ENCODE measurements around the gene MTARC2. TPM values are rescaled to one million over a fixed set of nuclear protein-coding genes. Genes with fewer than 3 reads are reported as not detected.

MTARC2 gene
- total and polyA plus RNA-seq, 2 of the 13 experiments (the other 11 are each of a cell fraction or from before 2014, with no cell fraction given): 8.5 to 10.1 TPM

DNA sequence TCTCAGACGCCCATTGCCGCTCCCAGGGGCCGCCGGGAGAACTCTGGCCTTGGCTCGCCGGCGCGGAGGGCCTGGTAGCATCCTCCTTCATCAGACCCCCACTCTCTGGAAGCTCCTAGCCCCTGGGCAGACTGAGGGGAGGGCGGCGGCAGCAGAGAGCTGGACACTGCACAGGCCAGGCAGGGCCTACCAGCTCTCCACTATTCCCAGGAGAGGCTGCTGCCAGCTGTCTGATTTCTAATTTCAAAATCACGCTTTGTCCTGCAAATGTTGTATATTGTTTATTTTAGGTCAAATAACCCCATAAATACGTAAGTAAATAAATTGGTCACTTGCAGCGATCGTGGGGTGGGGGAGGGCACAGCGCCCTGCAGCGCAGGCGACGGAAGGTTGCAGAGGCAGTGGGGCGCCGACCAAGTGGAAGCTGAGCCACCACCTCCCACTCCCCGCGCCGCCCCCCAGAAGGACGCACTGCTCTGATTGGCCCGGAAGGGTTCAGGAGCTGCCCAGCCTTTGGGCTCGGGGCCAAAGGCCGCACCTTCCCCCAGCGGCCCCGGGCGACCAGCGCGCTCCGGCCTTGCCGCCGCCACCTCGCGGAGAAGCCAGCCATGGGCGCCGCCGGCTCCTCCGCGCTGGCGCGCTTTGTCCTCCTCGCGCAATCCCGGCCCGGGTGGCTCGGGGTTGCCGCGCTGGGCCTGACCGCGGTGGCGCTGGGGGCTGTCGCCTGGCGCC lies 38.4 kb downstream of the MTARC2 start, which contains the start of gene MTARC1 (continued):
- TF ChIP-seq MIER2 (CRISPR knock-in tag; IDR thresholded peaks at IDR 0.05) (0 out of 2 replicates have a peak, but pooled peaks have one; percentile 14), ZNF788 (CRISPR knock-in tag; IDR thresholded peaks at IDR 0.05; ENCODE audit: borderline replicate concordance) (no peak), ZNF337 (CRISPR knock-in tag; IDR thresholded peaks at IDR 0.05; ENCODE audit: borderline replicate concordance, low read depth) (no peak), RCOR2 (CRISPR knock-in tag; IDR thresholded peaks at IDR 0.05) (no peak), PHF5A (CRISPR knock-in tag; IDR thresholded peaks at IDR 0.05; ENCODE audit: low read depth, unreplicated experiment) (no peak), ZC3H4 (CRISPR knock-in tag; IDR thresholded peaks at IDR 0.05; ENCODE audit: borderline replicate concordance) (no peak), ZMYM4 (CRISPR knock-in tag; IDR thresholded peaks at IDR 0.05) (peak; percentile 75), ZNF143 (CRISPR knock-in tag; IDR thresholded peaks at IDR 0.05) (peak; percentile 20; the same call in 1 of the 2 replicates), TBP (CRISPR knock-in tag; IDR thresholded peaks at IDR 0.05) (no peak), HDAC1 (CRISPR knock-in tag; IDR thresholded peaks at IDR 0.05) (no peak; the same call in 1 of the 2 replicates), RXRA (CRISPR knock-in tag; IDR thresholded peaks at IDR 0.05) (peak; percentile 40), FIP1L1 (IDR thresholded peaks at IDR 0.05; ENCODE audit: borderline replicate concordance, insufficient read depth, low read depth, low read length) (no peak), CEBPG (CRISPR knock-in tag; IDR thresholded peaks at IDR 0.05) (peak; percentile 19; the same call in 1 of the 2 replicates), SAP130 (CRISPR knock-in tag; IDR thresholded peaks at IDR 0.05; ENCODE audit: low read depth) (peak; percentile 69), ZNF441 (CRISPR knock-in tag; IDR thresholded peaks at IDR 0.05; ENCODE audit: borderline replicate concordance) (no peak), SMAD1 (CRISPR knock-in tag; IDR thresholded peaks at IDR 0.05; ENCODE audit: borderline replicate concordance, low read depth) (peak; percentile 79; the same call in 1 of the 2 replicates), SNRNP70 (IDR thresholded peaks at IDR 0.05; ENCODE audit: low read depth, low read length) (no peak), TERF1 (CRISPR knock-in tag; IDR thresholded peaks at IDR 0.05) (no peak)
- TF ChIP-seq, protein P1, sequence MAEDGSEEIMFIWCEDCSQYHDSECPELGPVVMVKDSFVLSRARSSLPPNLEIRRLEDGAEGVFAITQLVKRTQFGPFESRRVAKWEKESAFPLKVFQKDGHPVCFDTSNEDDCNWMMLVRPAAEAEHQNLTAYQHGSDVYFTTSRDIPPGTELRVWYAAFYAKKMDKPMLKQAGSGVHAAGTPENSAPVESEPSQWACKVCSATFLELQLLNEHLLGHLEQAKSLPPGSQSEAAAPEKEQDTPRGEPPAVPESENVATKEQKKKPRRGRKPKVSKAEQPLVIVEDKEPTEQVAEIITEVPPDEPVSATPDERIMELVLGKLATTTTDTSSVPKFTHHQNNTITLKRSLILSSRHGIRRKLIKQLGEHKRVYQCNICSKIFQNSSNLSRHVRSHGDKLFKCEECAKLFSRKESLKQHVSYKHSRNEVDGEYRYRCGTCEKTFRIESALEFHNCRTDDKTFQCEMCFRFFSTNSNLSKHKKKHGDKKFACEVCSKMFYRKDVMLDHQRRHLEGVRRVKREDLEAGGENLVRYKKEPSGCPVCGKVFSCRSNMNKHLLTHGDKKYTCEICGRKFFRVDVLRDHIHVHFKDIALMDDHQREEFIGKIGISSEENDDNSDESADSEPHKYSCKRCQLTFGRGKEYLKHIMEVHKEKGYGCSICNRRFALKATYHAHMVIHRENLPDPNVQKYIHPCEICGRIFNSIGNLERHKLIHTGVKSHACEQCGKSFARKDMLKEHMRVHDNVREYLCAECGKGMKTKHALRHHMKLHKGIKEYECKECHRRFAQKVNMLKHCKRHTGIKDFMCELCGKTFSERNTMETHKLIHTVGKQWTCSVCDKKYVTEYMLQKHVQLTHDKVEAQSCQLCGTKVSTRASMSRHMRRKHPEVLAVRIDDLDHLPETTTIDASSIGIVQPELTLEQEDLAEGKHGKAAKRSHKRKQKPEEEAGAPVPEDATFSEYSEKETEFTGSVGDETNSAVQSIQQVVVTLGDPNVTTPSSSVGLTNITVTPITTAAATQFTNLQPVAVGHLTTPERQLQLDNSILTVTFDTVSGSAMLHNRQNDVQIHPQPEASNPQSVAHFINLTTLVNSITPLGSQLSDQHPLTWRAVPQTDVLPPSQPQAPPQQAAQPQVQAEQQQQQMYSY (CRISPR knock-in tag; IDR thresholded peaks at IDR 0.05): no peak
- TF ChIP-seq, protein P2, sequence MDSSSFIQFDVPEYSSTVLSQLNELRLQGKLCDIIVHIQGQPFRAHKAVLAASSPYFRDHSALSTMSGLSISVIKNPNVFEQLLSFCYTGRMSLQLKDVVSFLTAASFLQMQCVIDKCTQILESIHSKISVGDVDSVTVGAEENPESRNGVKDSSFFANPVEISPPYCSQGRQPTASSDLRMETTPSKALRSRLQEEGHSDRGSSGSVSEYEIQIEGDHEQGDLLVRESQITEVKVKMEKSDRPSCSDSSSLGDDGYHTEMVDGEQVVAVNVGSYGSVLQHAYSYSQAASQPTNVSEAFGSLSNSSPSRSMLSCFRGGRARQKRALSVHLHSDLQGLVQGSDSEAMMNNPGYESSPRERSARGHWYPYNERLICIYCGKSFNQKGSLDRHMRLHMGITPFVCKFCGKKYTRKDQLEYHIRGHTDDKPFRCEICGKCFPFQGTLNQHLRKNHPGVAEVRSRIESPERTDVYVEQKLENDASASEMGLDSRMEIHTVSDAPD (CRISPR knock-in tag; IDR thresholded peaks at IDR 0.05): no peak

Measured in HepG2 (cell line).